Esophagus squamous epithelium (tissue), 5 donors: Measurements from ENCODE around the gene MIA. TPM values are rescaled to one million over a fixed set of nuclear protein-coding genes. Genes with fewer than 3 reads are reported as not detected.
A peak's percentile ranks its signal among the peaks of the same experiment; 100 is the strongest.

Experiments
- DNase-seq: peaks from one replicate; lab custom pipeline; 2025; lab: John Stamatoyannopoulos, UW
- H3K27ac ChIP-seq, 4 donors: fragments of 200-600 bp; sonication (generic); one replicate each; pipeline ENCODE4 v1.5.1; 2016 to 2019; ENCODE audit warnings: mild to moderate bottlenecking in 1 of 4
- H3K27me3 ChIP-seq, 4 donors: fragments of 200-600 bp; sonication (generic); 1 replicate in 3 of 4; 2 replicates in 1 of 4; pipeline versions ENCODE4 v1.5.1 to v1.6.0; 2017 to 2021; ENCODE audit warnings: antibody characterized with exemption in 1 of 4
- H3K36me3 ChIP-seq, 3 donors: fragments of 200-600 bp; sonication (generic); one replicate each; pipeline ENCODE4 v1.5.1; 2016 to 2019
- H3K4me1 ChIP-seq, 3 donors: fragments of 200-600 bp; sonication (generic); one replicate each; pipeline ENCODE4 v1.5.1; 2017 to 2019
- H3K4me3 ChIP-seq, 4 donors: fragments of 200-600 bp; sonication (generic); 1 replicate in 3 of 4; 2 replicates in 1 of 4; pipeline ENCODE4 v1.5.1; 2016 to 2019; ENCODE audit warnings: mild to moderate bottlenecking in 2 of 4, moderate library complexity in 1 of 4
- H3K9me3 ChIP-seq, 3 donors: fragments of 200-600 bp; sonication (generic); one replicate each; pipeline ENCODE4 v1.5.1; 2016 to 2019
- CTCF ChIP-seq, 6 experiments: fragments of 450-650 bp in 4 of 6; fragments of 200-600 bp in 2 of 6; sonication (generic) in 2 of 6; IDR thresholded peaks; one replicate each; pipeline ENCODE4 v1.5.1; 2016 to 2019; ENCODE audit warnings: antibody characterized with exemption in 6 of 6, mild to moderate bottlenecking in 4 of 6, moderate library complexity in 4 of 6
- POLR2A ChIP-seq, 4 donors: fragments of 450-650 bp; IDR thresholded peaks; one replicate each; pipeline ENCODE4 v1.6.1; 2017; ENCODE audit warnings: antibody characterized with exemption in 4 of 4, mild to moderate bottlenecking in 4 of 4, moderate library complexity in 3 of 4
- WGBS, 2 donors: methylation state at CpG; one replicate each; pipeline ENCODE4 v1.1.5; 2018; 5-methylcytosine and 5-hydroxymethylcytosine counted together
- intact Hi-C: fragments of 100-400 bp; cut with DNase I; formaldehyde crosslinking; loops from one replicate; pipeline ENCODE4 v1.15.0; 2022
- total RNA-seq, 4 donors: library from RNA; depleted of rRNA; stranded (reverse); fragments of >200 nt; gene quantifications; one replicate each; pipeline ENCODE4 v1.1.0, GENCODE V29; 2016
- donor health status: DM: yes; HTN: yes; CAD: no.

MIA gene
- total RNA-seq, 4 donors from 2014 or later = 3.7 TPM; not detected in 3

DNA sequence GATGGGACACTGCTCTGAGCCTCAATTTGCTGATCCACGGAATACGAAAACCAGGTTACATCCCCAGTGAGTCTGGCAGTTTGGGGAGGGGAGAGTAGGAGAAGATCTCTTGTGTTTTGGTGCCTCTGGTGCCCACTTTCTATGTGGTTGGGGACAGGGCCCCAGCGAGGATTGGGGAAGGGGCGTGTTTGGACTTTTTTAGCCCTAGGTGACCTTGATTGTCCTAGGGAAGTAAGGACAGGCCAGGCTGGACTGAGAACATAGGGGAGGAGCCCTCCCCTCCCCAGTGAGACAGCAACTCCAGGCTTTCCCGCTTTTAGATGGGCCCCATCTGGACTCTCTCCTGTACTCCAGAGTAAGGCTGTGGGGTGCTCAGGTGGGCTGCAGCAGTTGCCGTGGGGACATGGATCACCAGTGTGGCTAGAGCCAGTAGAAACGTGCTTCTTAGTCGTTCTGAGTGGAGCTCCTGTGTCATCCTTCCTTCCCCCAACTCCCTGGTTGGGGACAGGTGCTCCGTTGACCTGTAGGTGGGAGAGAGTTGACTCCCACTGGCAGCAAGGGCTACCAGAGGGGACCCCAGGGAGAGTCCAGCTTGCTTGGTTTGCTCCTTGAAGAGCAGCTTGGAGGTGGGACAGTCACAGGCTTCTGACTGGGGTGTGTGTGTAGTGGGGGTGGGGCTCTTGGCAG lies 28.0 kb downstream of the MIA start:
- Histone ChIP-seq H3K4me3 (peak overlapping the region in 3 of 4 donors; percentile 0 to 55 (median 19)), H3K36me3 (peaks cover 10 to 46% (median 12%) of the 10 kb centered on the region in 3 donors), H3K27ac (peak overlapping the region; percentile 53 to 98 (median 86)), H3K27me3 (no peaks in the 10 kb centered on the region), H3K9me3 (no peaks in the 10 kb centered on the region), H3K4me1 (peaks cover 75 to 85% (median 82%) of the 10 kb centered on the region in 3 donors)
- no peak for TF ChIP-seq POLR2A (IDR thresholded peaks at IDR 0.05)
- TF ChIP-seq CTCF (IDR thresholded peaks at IDR 0.05) = no peak
- no peak for DNase-seq
- 32 to 40% methylated on average over 1 to 2 of the region's 9 CpGs for WGBS, 2 donors
- intact Hi-C loops = no loop called here

- H3K27me3 ChIP-seq = no peaks in the 10 kb centered on the region
- 69 to 73% methylated on average over 4 of the region's 6 CpGs for WGBS, 2 donors
- peaks cover 10 to 53% (median 17%) of the 10 kb centered on the region in 3 donors for H3K36me3 ChIP-seq
- H3K4me1 ChIP-seq = peaks cover 76 to 93% (median 83%) of the 10 kb centered on the region in 3 donors
- peak overlapping the region; percentile 55 to 98 (median 86) for H3K27ac ChIP-seq
- H3K4me3 ChIP-seq = peak overlapping the region in 2 of 4 donors; percentile 19 to 55
- intact Hi-C loops = no loop called here
- TF ChIP-seq POLR2A (IDR thresholded peaks at IDR 0.05) (no peak), CTCF (IDR thresholded peaks at IDR 0.05) (no peak)
- H3K9me3 ChIP-seq = no peaks in the 10 kb centered on the region
- DNase-seq = peak; percentile 55
These were observed 28.8 kb downstream of the MIA start for GRCh38 chr19:40803857-40804782.

DNA sequence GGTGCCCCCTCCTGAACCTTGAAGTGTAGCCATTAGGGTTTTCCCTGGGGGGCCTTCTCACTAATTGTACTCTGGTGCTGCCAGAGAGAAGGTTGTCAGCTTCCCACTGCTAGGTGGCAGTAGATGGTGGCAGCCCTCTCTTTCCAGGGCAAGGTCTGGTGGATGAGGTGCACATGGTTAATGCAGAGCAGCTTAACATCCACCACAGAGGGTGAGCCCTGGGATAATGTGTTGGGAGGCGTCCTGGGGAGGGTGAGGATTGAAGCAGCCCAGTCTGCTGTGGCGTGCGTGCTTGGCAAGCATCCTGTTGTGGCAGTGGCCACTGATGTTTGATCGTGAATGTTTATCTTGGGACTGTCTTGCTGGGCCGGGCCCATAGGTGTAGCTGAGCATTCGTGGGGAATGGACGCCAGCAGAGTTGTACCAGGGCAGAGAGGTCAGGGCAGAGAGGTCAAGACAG lies 29.5 kb downstream of the MIA start:
- Histone ChIP-seq H3K27ac (peak overlapping the region; percentile 55 to 98 (median 86)), H3K4me3 (peak overlapping the region in 1 of 4 donors; percentile 55), H3K27me3 (no peaks in the 10 kb centered on the region), H3K9me3 (no peaks in the 10 kb centered on the region), H3K36me3 (peaks cover 10 to 60% (median 17%) of the 10 kb centered on the region in 3 donors), H3K4me1 (peaks cover 81 to 100% (median 90%) of the 10 kb centered on the region in 3 donors)
- TF ChIP-seq POLR2A (IDR thresholded peaks at IDR 0.05) (no peak), CTCF (IDR thresholded peaks at IDR 0.05) (no peak)
- 23 to 50% methylated on average over 2 to 4 of the region's 7 CpGs for WGBS, 2 donors
- intact Hi-C loops = no loop called here
- no peak for DNase-seq

GRCh38 chr19:40805258-40805868 lies 30.0 kb downstream of the MIA start:
- Histone ChIP-seq H3K27ac (peak overlapping the region; percentile 55 to 98 (median 86)), H3K9me3 (no peaks in the 10 kb centered on the region), H3K4me3 (no peak overlapping the region), H3K4me1 (peaks cover 78 to 100% (median 91%) of the 10 kb centered on the region in 3 donors), H3K27me3 (no peaks in the 10 kb centered on the region), H3K36me3 (peaks cover 9 to 58% (median 16%) of the 10 kb centered on the region in 3 donors)
- DNase-seq = no peak
- 0 to 63% methylated on average over 1 to 2 of the region's 2 CpGs for WGBS, 2 donors
- intact Hi-C loops = no loop called here
- TF ChIP-seq CTCF (IDR thresholded peaks at IDR 0.05) (no peak), POLR2A (IDR thresholded peaks at IDR 0.05) (no peak)
